GM23248 (cell line): Measurements from ENCODE around the gene GLE1. TPM values are rescaled to one million over a fixed set of nuclear protein-coding genes. Genes with fewer than 3 reads are reported as not detected.
A peak's percentile ranks its signal among the peaks of the same experiment; 100 is the strongest.

Experiments used
- DNase-seq: peaks from one replicate; pipeline ENCODE4 v3.0.0-alpha.2; 2015
- H2AFZ ChIP-seq: fragments of 200-600 bp; sonication (generic); 2 replicates; pipeline ENCODE4 v1.6.1; 2016; ENCODE audit warnings: antibody characterized with exemption
- H3F3A ChIP-seq: fragments of 200-600 bp; sonication (generic); 2 replicates; pipeline ENCODE4 v1.6.1; 2016; ENCODE audit warnings: mild to moderate bottlenecking, antibody characterized with exemption, mixed run types; ENCODE audit not compliant: insufficient read depth
- H3K27ac ChIP-seq: fragments of 200-600 bp; sonication (generic); 2 replicates; pipeline ENCODE4 v1.5.1; 2016; ENCODE audit warnings: mild to moderate bottlenecking
- H3K27me3 ChIP-seq: fragments of 200-600 bp; sonication (generic); replicated peaks from 2 replicates; pipeline ENCODE4 v1.6.1; 2016; ENCODE audit warnings: mild to moderate bottlenecking; ENCODE audit not compliant: insufficient read depth
- H3K36me3 ChIP-seq: fragments of 200-600 bp; sonication (generic); 2 replicates; pipeline ENCODE4 v1.6.1; 2016; ENCODE audit warnings: low read depth, mild to moderate bottlenecking
- H3K4me1 ChIP-seq: fragments of 200-600 bp; sonication (generic); 2 replicates; pipeline ENCODE4 v1.6.1; 2016; ENCODE audit warnings: mild to moderate bottlenecking; ENCODE audit not compliant: insufficient read depth
- H3K4me2 ChIP-seq: fragments of 200-600 bp; sonication (generic); one replicate; pipeline ENCODE4 v1.6.1; 2016; ENCODE audit warnings: mild to moderate bottlenecking; ENCODE audit not compliant: unreplicated experiment
- H3K4me3 ChIP-seq: fragments of 200-600 bp; sonication (generic); 2 replicates; pipeline ENCODE4 v1.5.1; 2016; ENCODE audit warnings: mild to moderate bottlenecking
- H3K79me2 ChIP-seq: fragments of 200-600 bp; sonication (generic); 2 replicates; pipeline ENCODE4 v1.6.1; 2016; ENCODE audit warnings: mild to moderate bottlenecking; ENCODE audit not compliant: insufficient read depth
- H3K9ac ChIP-seq: fragments of 200-600 bp; sonication (generic); 2 replicates; pipeline ENCODE4 v1.6.1; 2016; ENCODE audit warnings: mild to moderate bottlenecking
- H3K9me2 ChIP-seq: fragments of 200-600 bp; sonication (generic); 2 replicates; pipeline ENCODE4 v1.6.1; 2016; ENCODE audit warnings: mixed run types, mild to moderate bottlenecking, moderate library complexity; ENCODE audit not compliant: insufficient read depth
- H3K9me3 ChIP-seq: fragments of 200-600 bp; sonication (generic); one replicate; pipeline ENCODE4 v1.6.1; 2017; ENCODE audit warnings: low read depth
- H4K20me1 ChIP-seq: fragments of 200-600 bp; sonication (generic); 2 replicates; pipeline ENCODE4 v1.6.0; 2016; ENCODE audit not compliant: insufficient read depth
- EZH2 ChIP-seq: fragments of 200-600 bp; sonication (generic); IDR thresholded peaks from 2 replicates; pipeline ENCODE4 v1.6.1; 2018; ENCODE audit warnings: antibody characterized with exemption, mild to moderate bottlenecking; ENCODE audit not compliant: insufficient read depth, poor library complexity, severe bottlenecking
- EZH2phosphoT487 ChIP-seq: fragments of 200-600 bp; sonication (generic); IDR thresholded peaks from 2 replicates; pipeline ENCODE4 v1.6.1; 2018; ENCODE audit warnings: antibody characterized with exemption, moderate library complexity, mild to moderate bottlenecking, low read depth; ENCODE audit not compliant: insufficient read depth
- WGBS, 2 experiments: methylation state at CpG; one replicate each; pipeline ENCODE4 v1.1.6; 2015 to 2017; ENCODE audit warnings: low lambda C conversion rate in 2 of 2, low coverage in 1 of 2; ENCODE audit errors: missing lambda C conversion rate in 2 of 2; 5-methylcytosine and 5-hydroxymethylcytosine counted together
- in situ Hi-C: fragments of 300-500 bp; cut with MboI; formaldehyde crosslinking; loops from 2 replicates; pipeline ENCODE4 v1.15.0; 2020
- polyA plus RNA-seq: library from polyadenylated mRNA; unstranded; fragments of >200 nt; fragmentation: Nextera tagmentation; extraction: Ambion mirVana; gene quantifications from 2 replicates; pipeline ENCODE4 v1.2.1, GENCODE V29; 2016
- total RNA-seq: library from RNA; depleted of rRNA; stranded (reverse); fragments of >200 nt; shearing (Covaris generic); gene quantifications from 2 replicates; pipeline ENCODE4 v1.2.3, GENCODE V29; 2014

Gene GLE1
- total and polyA plus RNA-seq, 2 experiments from 2014 or later, result 18.1 to 27.1 TPM

- no peaks in the 10 kb centered on the region for H3F3A ChIP-seq
- 96 to 100% methylated on average over 5 of the region's 5 CpGs for WGBS, 2 experiments
- TF ChIP-seq EZH2phosphoT487, result no peak
- no peak for TF ChIP-seq EZH2
Observed at GRCh38 chr9:128473104-128473503, 31.4 kb upstream of the GLE1 start.

GRCh38 chr9:128475867-128476266 is 28.7 kb upstream of the GLE1 start:
- Histone ChIP-seq H3K9ac (no peak overlapping the region), H3F3A (no peaks in the 10 kb centered on the region), H3K9me2 (no peaks in the 10 kb centered on the region), H3K4me3 (no peak overlapping the region), H3K79me2 (no peaks in the 10 kb centered on the region), H3K27me3 (no peaks in the 10 kb centered on the region), H2AFZ (no peak overlapping the region), H3K4me2 (no peak overlapping the region), H3K9me3 (no peaks in the 10 kb centered on the region), H3K4me1 (no peaks in the 10 kb centered on the region), H3K27ac (no peak overlapping the region), H4K20me1 (no peaks in the 10 kb centered on the region), H3K36me3 (peaks cover 17% of the 10 kb centered on the region; the same call in 1 of the 2 replicates)
- no peak for DNase-seq
- TF ChIP-seq EZH2phosphoT487, result no peak
- in situ Hi-C loops, result no loop called here
- 99% methylated on average over 7 of the region's 7 CpGs for WGBS, 2 experiments

More at GRCh38 chr9:128473104-128473503, 31.4 kb upstream of the GLE1 start:
- DNase-seq, result peak; percentile 8
- Histone ChIP-seq H3K27me3 (no peaks in the 10 kb centered on the region), H3K9me2 (no peaks in the 10 kb centered on the region), H3K4me2 (no peak overlapping the region), H2AFZ (no peak overlapping the region), H4K20me1 (no peaks in the 10 kb centered on the region), H3K9ac (no peak overlapping the region), H3K4me3 (no peak overlapping the region), H3K79me2 (no peaks in the 10 kb centered on the region), H3K27ac (no peak overlapping the region), H3K4me1 (no peaks in the 10 kb centered on the region), H3K36me3 (peaks cover 7% of the 10 kb centered on the region; the same call in 1 of the 2 replicates), H3K9me3 (no peaks in the 10 kb centered on the region)
- in situ Hi-C loops, result no loop called here

- H3K4me3 ChIP-seq, result no peak overlapping the region
- H3K4me2 ChIP-seq, result no peak overlapping the region
- H3K27ac ChIP-seq, result no peak overlapping the region
- no peak for TF ChIP-seq EZH2
- no peak for TF ChIP-seq EZH2phosphoT487
- no peaks in the 10 kb centered on the region for H3K9me3 ChIP-seq
- no peaks in the 10 kb centered on the region for H3K9me2 ChIP-seq
- no peak overlapping the region for H3K9ac ChIP-seq
- in situ Hi-C loops, result no loop called here
- no peaks in the 10 kb centered on the region for H3F3A ChIP-seq
- no peaks in the 10 kb centered on the region for H3K4me1 ChIP-seq
- no peak overlapping the region for H2AFZ ChIP-seq
- 100% methylated on average over 1 of the region's 1 CpG for WGBS, 2 experiments
- H3K79me2 ChIP-seq, result no peaks in the 10 kb centered on the region
- no peaks in the 10 kb centered on the region for H3K27me3 ChIP-seq
- no peaks in the 10 kb centered on the region for H4K20me1 ChIP-seq
- peaks cover 24% of the 10 kb centered on the region; the same call in 1 of the 2 replicates for H3K36me3 ChIP-seq
- no peak for DNase-seq
Observed at GRCh38 chr9:128479262-128479661, 25.3 kb upstream of the GLE1 start.

- in situ Hi-C loops, result no loop called here
- WGBS, 2 experiments, result 97 to 98% methylated on average over 10 of the region's 10 CpGs
- Histone ChIP-seq H3K9me2 (no peaks in the 10 kb centered on the region), H3K79me2 (no peaks in the 10 kb centered on the region), H3K4me1 (no peaks in the 10 kb centered on the region), H3K27ac (no peak overlapping the region), H3K27me3 (no peaks in the 10 kb centered on the region), H4K20me1 (no peaks in the 10 kb centered on the region), H3K9ac (no peak overlapping the region), H3F3A (no peaks in the 10 kb centered on the region), H3K36me3 (peaks cover 18% of the 10 kb centered on the region; the same call in 1 of the 2 replicates), H2AFZ (no peak overlapping the region), H3K4me3 (no peak overlapping the region), H3K9me3 (no peaks in the 10 kb centered on the region), H3K4me2 (no peak overlapping the region)
- no peak for DNase-seq
- TF ChIP-seq EZH2, result no peak
- no peak for TF ChIP-seq EZH2phosphoT487
Observed at GRCh38 chr9:128481561-128481960, 23.0 kb upstream of the GLE1 start.

- 96 to 99% methylated on average over 7 of the region's 7 CpGs for WGBS, 2 experiments
Observed at GRCh38 chr9:128482186-128482585, 22.3 kb upstream of the GLE1 start.

More at GRCh38 chr9:128482186-128482585, 22.3 kb upstream of the GLE1 start:
- Histone ChIP-seq H3K9me3 (no peaks in the 10 kb centered on the region), H3K27me3 (no peaks in the 10 kb centered on the region), H3K27ac (no peak overlapping the region), H3K79me2 (no peaks in the 10 kb centered on the region), H3K9me2 (no peaks in the 10 kb centered on the region), H2AFZ (no peak overlapping the region), H3K4me3 (no peak overlapping the region), H4K20me1 (no peaks in the 10 kb centered on the region), H3K4me2 (no peak overlapping the region), H3K9ac (no peak overlapping the region), H3K36me3 (peaks cover 20% of the 10 kb centered on the region; the same call in 1 of the 2 replicates), H3F3A (no peaks in the 10 kb centered on the region), H3K4me1 (no peaks in the 10 kb centered on the region)
- TF ChIP-seq EZH2phosphoT487 (no peak), EZH2 (no peak)
- in situ Hi-C loops, result no loop called here
- no peak for DNase-seq
